ENCODE data around the gene DHRS9. TPM values are rescaled to one million over a fixed set of nuclear protein-coding genes. Genes with fewer than 3 reads are reported as not detected.
A peak's percentile ranks its signal among the peaks of the same experiment; 100 is the strongest.

DHRS9 gene
- total RNA-seq, 4 donors from 2014 or later, result 0.54 TPM; not detected in 3

DNA sequence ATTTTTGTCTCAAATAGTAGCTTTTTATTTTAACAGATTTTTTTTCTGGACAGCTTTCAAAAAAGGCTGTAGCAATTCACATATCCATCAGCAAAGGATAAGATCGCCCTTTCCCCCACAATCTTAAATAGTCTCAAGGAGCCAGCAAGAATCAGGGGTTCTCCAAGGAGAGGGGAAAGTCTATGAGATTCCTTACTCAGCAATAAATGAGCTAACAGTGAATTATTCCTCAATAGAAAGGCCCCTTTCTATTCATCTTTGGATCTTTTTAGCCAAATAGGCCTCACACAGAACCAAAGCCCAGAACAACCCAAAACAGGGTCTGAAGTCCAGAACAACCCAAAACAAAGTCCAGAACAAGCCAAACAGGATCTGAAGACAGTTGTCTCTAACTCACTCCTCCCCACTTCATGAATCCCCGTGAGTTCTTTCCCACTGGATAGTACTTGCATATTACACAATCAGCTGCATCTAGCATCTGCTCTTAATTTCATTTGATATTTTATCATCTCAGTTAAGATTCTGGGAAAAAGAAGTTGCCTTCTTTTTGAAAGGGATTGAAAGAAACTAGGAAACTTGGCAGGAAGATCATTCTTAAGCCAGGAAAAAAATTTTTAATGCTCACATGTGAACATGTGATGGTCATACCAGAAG, 3.4 kb upstream of the DHRS9 start:
- no peak overlapping the region for H3K4me3 ChIP-seq (replicated peaks in 1 of 3)
- intact Hi-C loops (cut with DNase I), result no loop called here
- no peaks in the 10 kb centered on the region for H3K27me3 ChIP-seq
- no peaks in the 10 kb centered on the region for H3K4me1 ChIP-seq
- H3K36me3 ChIP-seq, result no peaks in the 10 kb centered on the region
- H3K27ac ChIP-seq, result no peak overlapping the region
- WGBS, 2 donors, result 76 to 83% methylated on average over 2 of the region's 2 CpGs
- no peaks in the 10 kb centered on the region for H3K9me3 ChIP-seq
- no peak for DNase-seq
- TF ChIP-seq, protein P1, sequence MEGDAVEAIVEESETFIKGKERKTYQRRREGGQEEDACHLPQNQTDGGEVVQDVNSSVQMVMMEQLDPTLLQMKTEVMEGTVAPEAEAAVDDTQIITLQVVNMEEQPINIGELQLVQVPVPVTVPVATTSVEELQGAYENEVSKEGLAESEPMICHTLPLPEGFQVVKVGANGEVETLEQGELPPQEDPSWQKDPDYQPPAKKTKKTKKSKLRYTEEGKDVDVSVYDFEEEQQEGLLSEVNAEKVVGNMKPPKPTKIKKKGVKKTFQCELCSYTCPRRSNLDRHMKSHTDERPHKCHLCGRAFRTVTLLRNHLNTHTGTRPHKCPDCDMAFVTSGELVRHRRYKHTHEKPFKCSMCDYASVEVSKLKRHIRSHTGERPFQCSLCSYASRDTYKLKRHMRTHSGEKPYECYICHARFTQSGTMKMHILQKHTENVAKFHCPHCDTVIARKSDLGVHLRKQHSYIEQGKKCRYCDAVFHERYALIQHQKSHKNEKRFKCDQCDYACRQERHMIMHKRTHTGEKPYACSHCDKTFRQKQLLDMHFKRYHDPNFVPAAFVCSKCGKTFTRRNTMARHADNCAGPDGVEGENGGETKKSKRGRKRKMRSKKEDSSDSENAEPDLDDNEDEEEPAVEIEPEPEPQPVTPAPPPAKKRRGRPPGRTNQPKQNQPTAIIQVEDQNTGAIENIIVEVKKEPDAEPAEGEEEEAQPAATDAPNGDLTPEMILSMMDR (IDR thresholded peaks at IDR 0.05), result no peak
- TF ChIP-seq POLR2A (IDR thresholded peaks at IDR 0.05), result no peak

DNA sequence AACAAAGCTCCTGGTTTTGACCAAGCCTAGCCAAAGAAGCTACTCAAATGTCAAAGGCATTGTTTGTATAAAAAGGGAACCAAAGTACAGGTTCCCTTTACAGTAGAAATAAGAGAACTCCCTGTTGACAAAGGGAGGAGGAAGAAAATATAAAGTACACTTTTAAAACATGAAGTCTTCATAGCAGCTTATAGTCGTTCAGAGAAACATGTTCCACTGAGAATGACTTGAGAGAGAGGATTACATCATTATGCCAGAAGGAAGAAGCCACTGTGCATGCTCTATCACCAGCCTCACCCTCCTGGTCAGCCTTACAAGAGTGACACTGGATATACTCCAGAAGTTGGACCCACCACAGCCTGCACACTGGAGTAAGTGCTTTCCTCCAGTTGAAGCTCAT, 2.5 kb upstream of the DHRS9 start:
- TF ChIP-seq, protein P1 (IDR thresholded peaks at IDR 0.05), result no peak
- TF ChIP-seq POLR2A (IDR thresholded peaks at IDR 0.05), result no peak
- Histone ChIP-seq H3K9me3 (no peaks in the 10 kb centered on the region), H3K4me1 (peaks cover 4% of the 10 kb centered on the region in 2 donors), H3K27ac (no peak overlapping the region), H3K4me3 (replicated peaks in 1 of 3) (no peak overlapping the region), H3K36me3 (no peaks in the 10 kb centered on the region), H3K27me3 (no peaks in the 10 kb centered on the region)
- 45 to 69% methylated on average over 1 of the region's 1 CpG for WGBS, 2 donors
- DNase-seq, result no peak
- intact Hi-C loops (cut with DNase I), result no loop called here

- H3K36me3 ChIP-seq, result no peaks in the 10 kb centered on the region
- no peak overlapping the region for H3K4me3 ChIP-seq (replicated peaks in 1 of 3)
- TF ChIP-seq, protein P1 (IDR thresholded peaks at IDR 0.05), result no peak
- no peak for TF ChIP-seq POLR2A (IDR thresholded peaks at IDR 0.05)
- H3K27me3 ChIP-seq, result no peaks in the 10 kb centered on the region
- peaks cover 28 to 33% of the 10 kb centered on the region in 2 donors for H3K4me1 ChIP-seq
- H3K9me3 ChIP-seq, result no peaks in the 10 kb centered on the region
- DNase-seq, result no peak
- intact Hi-C loops (cut with DNase I), result no loop called here
- no peak overlapping the region for H3K27ac ChIP-seq
- WGBS, 2 donors, result 92 to 93% methylated on average over 2 of the region's 2 CpGs
These were observed 470 bp downstream of the DHRS9 start for GRCh38 chr2:169069833-169070232.

- peaks cover 30 to 35% of the 10 kb centered on the region in 2 donors for H3K4me1 ChIP-seq
- 86 to 87% methylated on average over 5 of the region's 5 CpGs for WGBS, 2 donors
- no peak for DNase-seq
- no peak overlapping the region for H3K4me3 ChIP-seq (replicated peaks in 1 of 3)
- H3K27me3 ChIP-seq, result no peaks in the 10 kb centered on the region
- H3K36me3 ChIP-seq, result no peaks in the 10 kb centered on the region
- no peaks in the 10 kb centered on the region for H3K9me3 ChIP-seq
- intact Hi-C loops (cut with DNase I), result no loop called here
- TF ChIP-seq POLR2A (IDR thresholded peaks at IDR 0.05), result no peak
- TF ChIP-seq, protein P1 (IDR thresholded peaks at IDR 0.05), result no peak
- peak overlapping the region in 1 of 3 donors; percentile 86 for H3K27ac ChIP-seq
These were observed 2.1 kb downstream of the DHRS9 start for GRCh38 chr2:169071455-169071854.

DNA sequence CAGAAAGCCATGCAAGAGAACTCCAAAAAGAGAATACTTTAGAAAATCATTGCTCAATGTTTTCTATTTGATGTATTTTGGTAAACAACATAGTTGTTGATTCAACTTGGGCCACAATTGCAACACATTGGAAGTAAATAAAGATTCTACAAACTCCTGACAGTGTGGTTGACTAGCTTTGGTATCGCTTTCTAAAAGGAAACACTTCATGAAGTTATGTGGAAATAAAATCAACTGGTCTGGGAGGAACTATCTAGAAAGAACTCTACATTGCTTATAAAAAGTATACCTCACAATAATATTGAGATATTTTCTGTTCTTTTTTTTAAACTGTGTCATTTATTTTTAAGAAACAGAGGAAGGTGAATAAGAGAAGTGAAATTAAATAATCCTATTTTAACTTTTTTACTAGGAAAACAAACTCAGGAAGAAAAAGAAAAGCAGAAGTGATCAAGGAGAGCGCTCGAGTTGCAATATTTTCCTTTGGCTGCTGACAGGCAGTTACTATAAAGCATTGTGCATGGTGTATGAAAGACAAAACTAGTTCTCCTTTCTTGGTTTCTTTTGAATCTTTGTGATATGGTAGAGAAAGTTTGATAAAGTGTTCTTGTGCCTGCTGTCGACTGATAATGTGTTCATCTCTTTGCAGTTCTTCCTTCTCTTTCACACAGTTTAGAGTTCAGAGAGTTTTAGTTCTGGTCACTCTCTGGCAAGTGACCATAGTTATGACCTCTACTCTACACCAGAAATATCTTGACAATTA, 3.0 kb downstream of the DHRS9 start:
- H3K4me3 ChIP-seq (replicated peaks in 1 of 3), result no peak overlapping the region
- WGBS, 2 donors, result 61 to 69% methylated on average over 4 of the region's 4 CpGs
- intact Hi-C loops (cut with DNase I), result no loop called here

More for the DNA sequence above, 3.0 kb downstream of the DHRS9 start:
- H3K36me3 ChIP-seq, result no peaks in the 10 kb centered on the region
- H3K9me3 ChIP-seq, result no peaks in the 10 kb centered on the region
- no peaks in the 10 kb centered on the region for H3K27me3 ChIP-seq
- H3K27ac ChIP-seq, result peak overlapping the region in 2 of 3 donors; percentile 72 to 86
- DNase-seq, result no peak
- peaks cover 30 to 35% of the 10 kb centered on the region in 2 donors for H3K4me1 ChIP-seq
- no peak for TF ChIP-seq POLR2A (IDR thresholded peaks at IDR 0.05)
- TF ChIP-seq, protein P1 (IDR thresholded peaks at IDR 0.05), result no peak
